NCI-H2227 (cell line): Measurements from ENCODE around the gene PLCB1.

ENCODE experiments used
- DNase-seq: peaks from one replicate; lab custom pipeline; 2025; ENCODE audit not compliant: unreplicated experiment; lab: John Stamatoyannopoulos, UW

The PLCB1 gene

GRCh38 chr20:8128291-8129060 is 3.6 kb upstream of the PLCB1 start:
- no peak for DNase-seq

GRCh38 chr20:8129211-8129976 is 2.7 kb upstream of the PLCB1 start:
- no peak for DNase-seq

- no peak for DNase-seq
These were observed 1.1 kb upstream of the PLCB1 start for GRCh38 chr20:8130840-8131526.

GRCh38 chr20:8132484-8133309 is 631 bp downstream of the PLCB1 start:
- peak; percentile 48 for DNase-seq

- no peak for DNase-seq
These were observed 1.3 kb downstream of the PLCB1 start for GRCh38 chr20:8133310-8133768.

- DNase-seq: no peak
These were observed 1.9 kb downstream of the PLCB1 start for GRCh38 chr20:8133851-8134451.

GRCh38 chr20:8139899-8140298 is 7.8 kb downstream of the PLCB1 start:
- DNase-seq: no peak

- DNase-seq: no peak
These were observed 11.4 kb downstream of the PLCB1 start for GRCh38 chr20:8143474-8143873.

GRCh38 chr20:8144282-8145245 is 12.5 kb downstream of the PLCB1 start:
- DNase-seq: no peak

- DNase-seq: no peak
These were observed 13.4 kb downstream of the PLCB1 start for GRCh38 chr20:8145246-8146168.

- no peak for DNase-seq
These were observed 15.4 kb downstream of the PLCB1 start for GRCh38 chr20:8147476-8147875.

- no peak for DNase-seq
These were observed 16.4 kb downstream of the PLCB1 start for GRCh38 chr20:8148501-8148900.

GRCh38 chr20:8150591-8150990 is 18.5 kb downstream of the PLCB1 start:
- no peak for DNase-seq

GRCh38 chr20:8151372-8151771 is 19.3 kb downstream of the PLCB1 start:
- DNase-seq: no peak

- DNase-seq: no peak
These were observed 20.1 kb downstream of the PLCB1 start for GRCh38 chr20:8152183-8152582.

GRCh38 chr20:8152847-8153246 is 20.8 kb downstream of the PLCB1 start:
- no peak for DNase-seq

GRCh38 chr20:8153281-8153908 is 21.3 kb downstream of the PLCB1 start:
- DNase-seq: no peak

- no peak for DNase-seq
These were observed 22.6 kb downstream of the PLCB1 start for GRCh38 chr20:8154638-8155037.
